Measurements from ENCODE around the gene CCDC6. TPM values are rescaled to one million over a fixed set of nuclear protein-coding genes. Genes with fewer than 3 reads are reported as not detected.

The CCDC6 gene
- total and polyA plus RNA-seq, 2 of the 8 experiments (the other 6 are each of a cell fraction or from before 2014, with no cell fraction given) = 42.2 to 74.4 TPM

DNA sequence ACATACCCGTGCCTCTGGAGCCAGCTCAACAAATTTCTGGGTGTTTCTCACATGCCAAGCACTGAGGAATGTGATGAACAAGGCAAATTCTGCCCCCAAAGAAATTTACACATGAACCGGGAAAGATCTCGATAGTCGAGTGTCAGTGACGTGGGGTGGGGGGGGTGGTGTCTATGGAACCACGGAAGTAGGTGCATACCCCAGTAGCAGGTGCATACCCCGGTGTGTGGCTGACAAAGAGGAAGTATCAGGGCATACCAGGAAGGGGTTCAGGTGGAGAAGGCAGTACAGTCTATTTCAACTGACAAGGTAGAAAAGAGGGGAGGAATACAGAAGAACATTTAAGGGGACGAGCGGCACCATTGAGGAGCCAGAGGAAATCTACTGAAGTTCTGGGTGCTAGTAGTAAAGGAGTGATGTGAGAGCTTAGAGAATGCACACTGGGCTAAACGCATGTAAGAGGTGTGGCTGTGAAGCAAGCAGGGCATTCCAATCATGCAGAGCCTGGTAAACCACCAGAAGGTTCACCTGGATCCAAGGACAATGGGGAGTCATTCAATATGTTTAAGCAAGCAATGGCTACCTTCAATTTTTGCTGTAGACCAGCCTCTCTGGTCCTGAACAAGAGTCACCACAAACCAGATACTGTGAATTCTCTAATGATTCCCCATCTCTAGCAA lies 6.2 kb downstream of the CCDC6 start:
- FAIRE-seq (no peak), DNase-seq (ENCODE audit: low read depth in 1 of 2, low spot score in 2 of 2) (no peak)
- Histone ChIP-seq H3K27me3 (replicated peaks in 1 of 4; ENCODE audit: control insufficient read depth in 3 of 4, extremely low read depth in 1 of 4, insufficient read depth in 3 of 4, low read length in 3 of 4) (no peaks in the 10 kb centered on the region), H3K4me2 (ENCODE audit: insufficient read depth in 1 of 2, low read depth in 2 of 2, low read length in 2 of 2) (peak overlapping the region in 1 of 2 experiments; percentile 36; a peak in 2 of 4 replicates), H3K9me3 (ENCODE audit: insufficient read depth in 2 of 2, low read depth in 1 of 2, low read length in 1 of 2) (no peaks in the 10 kb centered on the region), H4K91ac (replicated peaks; ENCODE audit: insufficient read length, low read length) (no peak overlapping the region), H2AFZ (ENCODE audit: low read length) (no peak overlapping the region), H3K18ac (ENCODE audit: extremely low read depth, low read length) (no peak overlapping the region), H2BK120ac (replicated peaks; ENCODE audit: low read depth, low read length) (no peak overlapping the region), H3K9ac (replicated peaks in 1 of 4; ENCODE audit: extremely low read depth in 1 of 4, low read depth in 3 of 4, low read length in 3 of 4) (no peak overlapping the region; a peak in 1 of 7 replicates), H2BK5ac (ENCODE audit: low read depth, low read length) (peak overlapping the region; percentile 45; the same call in 1 of the 2 replicates), H3K4ac (replicated peaks; ENCODE audit: insufficient read length, low read depth, low read length) (no peak overlapping the region), H2AK5ac (ENCODE audit: low read depth, low read length) (no peak overlapping the region), H2BK15ac (ENCODE audit: low read length) (no peak overlapping the region), H4K5ac (ENCODE audit: insufficient read length, low read depth, low read length) (no peak overlapping the region), H3K23ac (ENCODE audit: insufficient read length) (no peak overlapping the region), H3K27ac (ENCODE audit: low read depth, low read length) (no peak overlapping the region), H3K36me3 (ENCODE audit: control insufficient read depth in 2 of 4, insufficient read depth in 4 of 4, low read length in 3 of 4) (peaks cover 0 to 3% (median 0%) of the 10 kb centered on the region in 4 experiments; a peak in 1 of 8 replicates), H3K23me2 (ENCODE audit: low read depth, low read length) (peaks cover 10% of the 10 kb centered on the region), H3K56ac (replicated peaks; ENCODE audit: insufficient read length, low read depth, low read length) (no peak overlapping the region), H4K8ac (ENCODE audit: extremely low read depth, insufficient read depth, low read length) (no peak overlapping the region), H3K4me1 (replicated peaks in 1 of 4; ENCODE audit: control insufficient read depth in 3 of 4, insufficient read depth in 4 of 4, low read length in 3 of 4) (peaks cover 6 to 21% (median 18%) of the 10 kb centered on the region in 4 experiments), H3K79me2 (ENCODE audit: control insufficient read depth in 1 of 2, insufficient read depth in 2 of 2, low read length in 2 of 2) (peaks cover 57 to 99% of the 10 kb centered on the region in 2 experiments), H3K14ac (ENCODE audit: insufficient read length) (no peak overlapping the region), H2BK12ac (ENCODE audit: low read depth, low read length) (no peak overlapping the region), H4K20me1 (replicated peaks in 1 of 2; ENCODE audit: control insufficient read depth in 1 of 2, insufficient read depth in 2 of 2, low read length in 2 of 2) (peaks cover 41 to 48% of the 10 kb centered on the region in 2 experiments), H3K4me3 (ENCODE audit: extremely low read depth in 1 of 4, insufficient read depth in 2 of 4, low read depth in 3 of 4, low read length in 4 of 4) (no peak overlapping the region), H3K79me1 (ENCODE audit: low read depth, low read length) (peaks cover 13% of the 10 kb centered on the region), H2BK20ac (ENCODE audit: low read length) (no peak overlapping the region)
- 83% methylated on average over 10 of the region's 10 CpGs; no CpG with 5 or more reads in 1 of the 2 experiments for WGBS, 2 experiments (ENCODE audit: extremely low coverage in 1 of 2, insufficient coverage in 1 of 2, insufficient read length in 1 of 2, insufficient replicate concordance in 2 of 2, low coverage in 1 of 2, low lambda C conversion rate in 2 of 2, missing lambda C conversion rate in 1 of 2)
- CTCF ChIA-PET (ENCODE audit: partially characterized antibody) = interaction anchor here (0.6 to 1.7 kb wide), 3 partner anchors 10 to 35 kb away, joined by 3 to 5 read pairs (median 3); no protein-coding TSS in a partner anchor
- POLR2A ChIA-PET (ENCODE audit: partially characterized antibody) = interaction anchor here (0.6 to 2.3 kb wide), 3 partner anchors 24 to 286 kb away, joined by 3 to 5 read pairs (median 3); no protein-coding TSS in a partner anchor
- TF ChIP-seq EP300 (IDR thresholded peaks at IDR 0.05; ENCODE audit: borderline replicate concordance in 1 of 2, low read depth in 2 of 2, low read length in 2 of 2) (no peak), SUZ12 (IDR thresholded peaks at IDR 0.05; ENCODE audit: low read length) (no peak), SP4 (IDR thresholded peaks at IDR 0.05; ENCODE audit: low read length) (no peak), TBP (IDR thresholded peaks at IDR 0.05; ENCODE audit: low read depth, low read length) (no peak), TEAD4 (IDR thresholded peaks at IDR 0.05; ENCODE audit: low read depth, low read length) (0 out of 2 replicates have a peak, but pooled peaks have one; percentile 7)
- TF ChIP-seq, protein P1, sequence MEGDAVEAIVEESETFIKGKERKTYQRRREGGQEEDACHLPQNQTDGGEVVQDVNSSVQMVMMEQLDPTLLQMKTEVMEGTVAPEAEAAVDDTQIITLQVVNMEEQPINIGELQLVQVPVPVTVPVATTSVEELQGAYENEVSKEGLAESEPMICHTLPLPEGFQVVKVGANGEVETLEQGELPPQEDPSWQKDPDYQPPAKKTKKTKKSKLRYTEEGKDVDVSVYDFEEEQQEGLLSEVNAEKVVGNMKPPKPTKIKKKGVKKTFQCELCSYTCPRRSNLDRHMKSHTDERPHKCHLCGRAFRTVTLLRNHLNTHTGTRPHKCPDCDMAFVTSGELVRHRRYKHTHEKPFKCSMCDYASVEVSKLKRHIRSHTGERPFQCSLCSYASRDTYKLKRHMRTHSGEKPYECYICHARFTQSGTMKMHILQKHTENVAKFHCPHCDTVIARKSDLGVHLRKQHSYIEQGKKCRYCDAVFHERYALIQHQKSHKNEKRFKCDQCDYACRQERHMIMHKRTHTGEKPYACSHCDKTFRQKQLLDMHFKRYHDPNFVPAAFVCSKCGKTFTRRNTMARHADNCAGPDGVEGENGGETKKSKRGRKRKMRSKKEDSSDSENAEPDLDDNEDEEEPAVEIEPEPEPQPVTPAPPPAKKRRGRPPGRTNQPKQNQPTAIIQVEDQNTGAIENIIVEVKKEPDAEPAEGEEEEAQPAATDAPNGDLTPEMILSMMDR (IDR thresholded peaks at IDR 0.05; ENCODE audit: control extremely low read depth in 1 of 3, insufficient read depth in 1 of 3, low read depth in 1 of 3, low read length in 3 of 3) = no peak

All from H1 (cell line).